ENCODE measurements around the gene DTX2. TPM values are rescaled to one million over a fixed set of nuclear protein-coding genes. Genes with fewer than 3 reads are reported as not detected.

The DTX2 gene
- total and polyA plus RNA-seq, 4 donors, result 4.5 to 9.5 (median 6.0) TPM

DNA sequence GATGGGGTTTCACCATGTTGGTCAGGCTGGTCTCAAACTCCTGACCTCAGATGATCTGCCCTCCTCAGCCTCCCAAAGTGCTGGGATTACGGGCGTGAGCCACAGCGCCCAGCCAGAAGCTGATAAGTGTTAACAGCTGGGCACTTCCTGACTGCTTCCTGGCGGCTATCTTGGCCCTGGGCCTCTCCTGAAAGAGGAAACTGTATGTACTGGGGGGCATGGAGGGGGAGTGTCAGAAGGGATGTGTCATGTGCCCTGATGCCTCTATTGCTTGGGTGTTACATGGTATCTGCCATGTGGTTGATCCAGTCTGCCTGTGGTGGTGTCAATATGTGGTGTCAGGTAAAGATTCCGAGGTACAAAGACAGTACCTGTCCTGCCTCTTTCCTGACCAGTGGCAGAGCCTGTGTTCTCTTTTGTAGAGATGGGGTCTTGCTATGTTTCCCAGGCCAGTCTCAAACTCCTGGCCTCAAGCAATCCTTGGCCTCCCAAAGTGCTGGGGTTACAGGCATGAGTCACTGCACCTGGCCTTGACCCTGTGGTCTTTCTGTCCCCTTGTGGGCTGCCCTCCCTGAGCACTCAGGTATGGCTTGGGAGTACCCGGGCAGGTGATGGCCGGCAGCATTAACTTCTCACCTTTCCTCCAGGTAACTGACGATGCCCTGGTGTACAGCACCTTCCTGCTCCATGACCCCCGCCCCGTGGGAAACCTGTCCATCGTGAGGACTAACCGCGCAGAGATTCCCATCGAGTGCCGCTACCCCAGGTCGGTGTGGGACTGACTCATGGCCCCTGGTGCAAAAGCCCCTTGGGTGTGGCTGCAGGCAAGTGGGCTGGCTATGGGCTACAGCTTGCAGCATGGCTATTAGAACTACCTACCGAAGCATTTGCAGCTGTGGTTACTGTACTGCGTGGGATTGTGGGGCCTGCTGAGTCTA is 32.4 kb upstream of the DTX2 start:
- TF ChIP-seq HNF4G (IDR thresholded peaks at IDR 0.05) (no peak), FOXA2 (IDR thresholded peaks at IDR 0.05) (no peak), CTCF (IDR thresholded peaks at IDR 0.05; ENCODE audit: low read depth, low read length, missing input control) (no peak), JUND (IDR thresholded peaks at IDR 0.05) (no peak), GABPA (IDR thresholded peaks at IDR 0.05 in 1 of 2, conservative IDR thresholded peaks at IDR 0.05 in 1 of 2) (no peak), FOXA1 (IDR thresholded peaks at IDR 0.05) (no peak), SP1 (IDR thresholded peaks at IDR 0.05) (no peak), RXRA (IDR thresholded peaks at IDR 0.05) (no peak), TAF1 (conservative IDR thresholded peaks at IDR 0.05) (no peak), NR2F2 (IDR thresholded peaks at IDR 0.05) (no peak), MAX (IDR thresholded peaks at IDR 0.05) (no peak), ATF3 (IDR thresholded peaks at IDR 0.05) (no peak), YY1 (IDR thresholded peaks at IDR 0.05) (no peak), ZBTB33 (IDR thresholded peaks at IDR 0.05) (no peak), EGR1 (IDR thresholded peaks at IDR 0.05; ENCODE audit: low read depth in 2 of 2) (no peak), HNF4A (conservative IDR thresholded peaks at IDR 0.05) (no peak)
- WGBS, result 88% methylated on average over 18 of the region's 18 CpGs
- Histone ChIP-seq H3K27ac (ENCODE audit: low read depth in 1 of 2, low read length in 2 of 2) (no peak overlapping the region), H3K4me1 (ENCODE audit: control insufficient read depth in 4 of 4, insufficient read depth in 4 of 4, low read length in 3 of 4) (no peaks in the 10 kb centered on the region), H3K27me3 (ENCODE audit: control insufficient read depth in 4 of 4, insufficient read depth in 4 of 4, low read length in 3 of 4) (no peaks in the 10 kb centered on the region), H3K9ac (ENCODE audit: low read depth in 1 of 2, low read length in 2 of 2) (no peak overlapping the region), H3K36me3 (ENCODE audit: control insufficient read depth in 4 of 4, insufficient read depth in 3 of 4, low read depth in 1 of 4, low read length in 3 of 4) (no peaks in the 10 kb centered on the region), H3K9me3 (ENCODE audit: control insufficient read depth in 4 of 4, low read length in 3 of 4) (no peaks in the 10 kb centered on the region), H3K4me3 (ENCODE audit: low read depth in 1 of 3, low read length in 3 of 3) (no peak overlapping the region)
- DNase-seq (ENCODE audit: low spot score), result no peak

- no peaks in the 10 kb centered on the region for H3K36me3 ChIP-seq (ENCODE audit: control insufficient read depth in 4 of 4, insufficient read depth in 3 of 4, low read depth in 1 of 4, low read length in 3 of 4)
- WGBS, result 94% methylated on average over 9 of the region's 9 CpGs
- H3K4me3 ChIP-seq (ENCODE audit: low read depth in 1 of 3, low read length in 3 of 3), result no peak overlapping the region
- no peak overlapping the region for H3K27ac ChIP-seq (ENCODE audit: low read depth in 1 of 2, low read length in 2 of 2)
- TF ChIP-seq MAX (IDR thresholded peaks at IDR 0.05) (no peak), CTCF (IDR thresholded peaks at IDR 0.05; ENCODE audit: low read depth, low read length, missing input control) (no peak), HNF4G (IDR thresholded peaks at IDR 0.05) (no peak), NR2F2 (IDR thresholded peaks at IDR 0.05) (no peak), ATF3 (IDR thresholded peaks at IDR 0.05) (no peak), REST (IDR thresholded peaks at IDR 0.05) (no peak)
- H3K27me3 ChIP-seq (ENCODE audit: control insufficient read depth in 4 of 4, insufficient read depth in 4 of 4, low read length in 3 of 4), result no peaks in the 10 kb centered on the region
- no peaks in the 10 kb centered on the region for H3K4me1 ChIP-seq (ENCODE audit: control insufficient read depth in 4 of 4, insufficient read depth in 4 of 4, low read length in 3 of 4)
- no peaks in the 10 kb centered on the region for H3K9me3 ChIP-seq (ENCODE audit: control insufficient read depth in 4 of 4, low read length in 3 of 4)
- no peak overlapping the region for H3K9ac ChIP-seq (ENCODE audit: low read depth in 1 of 2, low read length in 2 of 2)
- DNase-seq (ENCODE audit: low spot score), result no peak
Observed at GRCh38 chr7:76430211-76430610, 31.3 kb upstream of the DTX2 start.

Measured in liver (tissue), 9 donors.